SK-N-DZ (cell line): ENCODE measurements around the gene P4HB.
A peak's percentile ranks its signal among the peaks of the same experiment; 100 is the strongest.

Source experiments
- DNase-seq: peaks from one replicate; pipeline ENCODE4 v3.0.0-alpha.2; 2015; ENCODE audit warnings: low spot score

P4HB gene

GRCh38 chr17:81898029-81898866 lies 37.9 kb upstream of the P4HB start:
- no peak for DNase-seq

GRCh38 chr17:81895400-81895799 lies 35.1 kb upstream of the P4HB start:
- DNase-seq = no peak

- DNase-seq = no peak
These were observed 30.9 kb upstream of the P4HB start for GRCh38 chr17:81891303-81891552.

GRCh38 chr17:81890447-81891302 lies 30.3 kb upstream of the P4HB start:
- DNase-seq = no peak

- no peak for DNase-seq
These were observed 29.3 kb upstream of the P4HB start for GRCh38 chr17:81889602-81890001.

GRCh38 chr17:81888988-81889595 lies 28.8 kb upstream of the P4HB start:
- DNase-seq = no peak

- DNase-seq = no peak
These were observed 28.0 kb upstream of the P4HB start for GRCh38 chr17:81888105-81888987.

- DNase-seq = no peak
These were observed 25.7 kb upstream of the P4HB start for GRCh38 chr17:81885869-81886548.

GRCh38 chr17:81885454-81885853 lies 25.1 kb upstream of the P4HB start:
- no peak for DNase-seq

- DNase-seq = no peak
These were observed 24.6 kb upstream of the P4HB start for GRCh38 chr17:81884968-81885367.

GRCh38 chr17:81884520-81884919 lies 24.2 kb upstream of the P4HB start:
- no peak for DNase-seq

- no peak for DNase-seq
These were observed 18.8 kb upstream of the P4HB start for GRCh38 chr17:81879121-81879520.

- no peak for DNase-seq
These were observed 18.0 kb upstream of the P4HB start for GRCh38 chr17:81878294-81878693.

GRCh38 chr17:81877569-81877968 lies 17.2 kb upstream of the P4HB start:
- DNase-seq = no peak

- peak; percentile 89 for DNase-seq
These were observed 11.3 kb upstream of the P4HB start for GRCh38 chr17:81871387-81872230.

- DNase-seq = no peak
These were observed 10.6 kb upstream of the P4HB start, which contains the start of gene ARHGDIA for GRCh38 chr17:81870981-81871386. TSS of gene ARHGDIA (minus strand) at chr17:81871337. CDS start at chr17:81869930, 1,407 bp downstream.

GRCh38 chr17:81870131-81870980 lies 10.0 kb upstream of the P4HB start:
- peak; percentile 51 for DNase-seq

GRCh38 chr17:81869221-81870130 lies 9.1 kb upstream of the P4HB start:
- DNase-seq = peak; percentile 72
